SK-N-SH (cell line): ENCODE results near the gene PSTPIP2.

Experiments used
- ELF1 ChIP-seq: IDR thresholded peaks from 2 replicates; pipeline ENCODE4 v1.4.0; 2012
- MXI1 ChIP-seq: IDR thresholded peaks from 2 replicates; pipeline ENCODE4 v1.6.1; 2012; ENCODE audit warnings: mild to moderate bottlenecking, low read depth, low read length, improper control_type of control experiment
- NRF1 ChIP-seq: IDR thresholded peaks from 2 replicates; pipeline ENCODE4 v1.6.1; 2012; ENCODE audit warnings: low read depth, mild to moderate bottlenecking, low read length
- SMC3 ChIP-seq: IDR thresholded peaks from 2 replicates; pipeline ENCODE4 v1.6.1; 2012; ENCODE audit warnings: low read depth, low read length, improper control_type of control experiment
- YY1 ChIP-seq: IDR thresholded peaks from 2 replicates; pipeline ENCODE4 v1.4.0; 2012; ENCODE audit warnings: low read depth, mild to moderate bottlenecking
- TF ChIP-seq, protein P1 (sequence below): fragments of 200-600 bp; sonication (generic); IDR thresholded peaks from 2 replicates; pipeline ENCODE4 v1.6.1; 2017; ENCODE audit warnings: antibody characterized with exemption, mild to moderate bottlenecking, moderate library complexity
- TF ChIP-seq, protein P2 (sequence below): IDR thresholded peaks from 2 replicates; pipeline ENCODE4 v1.6.1; 2012; ENCODE audit warnings: mild to moderate bottlenecking, low read depth, low read length, moderate library complexity
- TF ChIP-seq, protein P3 (sequence below): IDR thresholded peaks from 2 replicates; pipeline ENCODE4 v1.4.0; 2012; ENCODE audit warnings: low read depth

DNA sequence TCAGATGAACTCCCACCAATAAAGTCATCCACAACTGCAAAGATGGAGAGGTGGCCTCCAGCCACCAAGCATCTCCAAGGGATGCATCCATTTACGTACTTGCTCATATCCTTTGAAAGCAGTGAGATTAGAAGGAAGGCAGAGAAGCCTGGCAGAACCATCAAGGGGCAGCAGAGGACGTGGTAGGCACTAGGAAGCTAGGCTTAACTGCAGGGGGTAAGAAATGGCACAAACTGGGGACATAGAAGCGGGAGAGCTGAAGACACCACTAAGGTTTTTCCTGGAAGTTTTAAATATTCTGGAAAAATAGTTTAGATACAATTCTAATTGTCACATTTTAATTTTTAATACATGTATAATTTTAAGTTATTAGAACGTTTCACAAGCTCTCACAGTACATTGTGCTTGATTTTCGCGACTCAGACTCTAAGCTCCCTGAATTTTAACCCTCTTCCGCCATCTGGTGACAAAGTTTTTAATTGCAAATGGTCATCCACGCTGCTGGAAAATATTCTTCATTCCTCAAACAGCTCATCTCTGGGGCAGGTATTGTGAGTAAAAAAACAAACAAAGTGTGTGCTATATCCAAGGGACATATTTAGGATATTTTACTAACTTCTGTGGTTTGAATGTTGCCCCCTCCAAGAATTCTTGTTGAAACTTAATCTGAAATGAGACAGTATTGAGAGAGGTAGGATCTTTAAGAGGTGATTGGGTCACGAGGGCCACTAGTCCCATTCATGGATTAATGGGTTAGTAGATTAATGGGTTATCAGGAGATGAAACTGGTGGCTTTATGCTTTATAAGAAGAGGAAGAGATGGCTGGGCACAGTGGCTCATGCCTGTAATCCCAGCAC lies 1.6 kb upstream of the PSTPIP2 start:
- TF ChIP-seq, protein P1, sequence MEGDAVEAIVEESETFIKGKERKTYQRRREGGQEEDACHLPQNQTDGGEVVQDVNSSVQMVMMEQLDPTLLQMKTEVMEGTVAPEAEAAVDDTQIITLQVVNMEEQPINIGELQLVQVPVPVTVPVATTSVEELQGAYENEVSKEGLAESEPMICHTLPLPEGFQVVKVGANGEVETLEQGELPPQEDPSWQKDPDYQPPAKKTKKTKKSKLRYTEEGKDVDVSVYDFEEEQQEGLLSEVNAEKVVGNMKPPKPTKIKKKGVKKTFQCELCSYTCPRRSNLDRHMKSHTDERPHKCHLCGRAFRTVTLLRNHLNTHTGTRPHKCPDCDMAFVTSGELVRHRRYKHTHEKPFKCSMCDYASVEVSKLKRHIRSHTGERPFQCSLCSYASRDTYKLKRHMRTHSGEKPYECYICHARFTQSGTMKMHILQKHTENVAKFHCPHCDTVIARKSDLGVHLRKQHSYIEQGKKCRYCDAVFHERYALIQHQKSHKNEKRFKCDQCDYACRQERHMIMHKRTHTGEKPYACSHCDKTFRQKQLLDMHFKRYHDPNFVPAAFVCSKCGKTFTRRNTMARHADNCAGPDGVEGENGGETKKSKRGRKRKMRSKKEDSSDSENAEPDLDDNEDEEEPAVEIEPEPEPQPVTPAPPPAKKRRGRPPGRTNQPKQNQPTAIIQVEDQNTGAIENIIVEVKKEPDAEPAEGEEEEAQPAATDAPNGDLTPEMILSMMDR: peak; percentile 73
- TF ChIP-seq SMC3: peak; percentile 67
- TF ChIP-seq MXI1: no peak
- TF ChIP-seq, protein P2, sequence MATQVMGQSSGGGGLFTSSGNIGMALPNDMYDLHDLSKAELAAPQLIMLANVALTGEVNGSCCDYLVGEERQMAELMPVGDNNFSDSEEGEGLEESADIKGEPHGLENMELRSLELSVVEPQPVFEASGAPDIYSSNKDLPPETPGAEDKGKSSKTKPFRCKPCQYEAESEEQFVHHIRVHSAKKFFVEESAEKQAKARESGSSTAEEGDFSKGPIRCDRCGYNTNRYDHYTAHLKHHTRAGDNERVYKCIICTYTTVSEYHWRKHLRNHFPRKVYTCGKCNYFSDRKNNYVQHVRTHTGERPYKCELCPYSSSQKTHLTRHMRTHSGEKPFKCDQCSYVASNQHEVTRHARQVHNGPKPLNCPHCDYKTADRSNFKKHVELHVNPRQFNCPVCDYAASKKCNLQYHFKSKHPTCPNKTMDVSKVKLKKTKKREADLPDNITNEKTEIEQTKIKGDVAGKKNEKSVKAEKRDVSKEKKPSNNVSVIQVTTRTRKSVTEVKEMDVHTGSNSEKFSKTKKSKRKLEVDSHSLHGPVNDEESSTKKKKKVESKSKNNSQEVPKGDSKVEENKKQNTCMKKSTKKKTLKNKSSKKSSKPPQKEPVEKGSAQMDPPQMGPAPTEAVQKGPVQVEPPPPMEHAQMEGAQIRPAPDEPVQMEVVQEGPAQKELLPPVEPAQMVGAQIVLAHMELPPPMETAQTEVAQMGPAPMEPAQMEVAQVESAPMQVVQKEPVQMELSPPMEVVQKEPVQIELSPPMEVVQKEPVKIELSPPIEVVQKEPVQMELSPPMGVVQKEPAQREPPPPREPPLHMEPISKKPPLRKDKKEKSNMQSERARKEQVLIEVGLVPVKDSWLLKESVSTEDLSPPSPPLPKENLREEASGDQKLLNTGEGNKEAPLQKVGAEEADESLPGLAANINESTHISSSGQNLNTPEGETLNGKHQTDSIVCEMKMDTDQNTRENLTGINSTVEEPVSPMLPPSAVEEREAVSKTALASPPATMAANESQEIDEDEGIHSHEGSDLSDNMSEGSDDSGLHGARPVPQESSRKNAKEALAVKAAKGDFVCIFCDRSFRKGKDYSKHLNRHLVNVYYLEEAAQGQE: no peak
- TF ChIP-seq, protein P3, sequence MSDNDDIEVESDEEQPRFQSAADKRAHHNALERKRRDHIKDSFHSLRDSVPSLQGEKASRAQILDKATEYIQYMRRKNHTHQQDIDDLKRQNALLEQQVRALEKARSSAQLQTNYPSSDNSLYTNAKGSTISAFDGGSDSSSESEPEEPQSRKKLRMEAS: no peak
- no peak for TF ChIP-seq NRF1
- no peak for TF ChIP-seq YY1
- no peak for TF ChIP-seq ELF1
